IMR-90 (cell line): ENCODE measurements around the gene LAMC3. TPM values are rescaled to one million over a fixed set of nuclear protein-coding genes. Genes with fewer than 3 reads are reported as not detected.

Source experiments
- ATAC-seq: fragments of 200-7000 bp; cut with Tn5 transposase; 2 replicates; pipeline ENCODE4 v1.9.1; 2020; ENCODE audit warnings: low read depth, mild to moderate bottlenecking, moderate library complexity
- BruUV-seq: library from RNA; stranded (reverse); fragments of 400-500 nt; replicated peaks from 2 replicates; lab custom pipeline; 2021; lab: Mats Ljungman, UMichigan
- CTCF ChIA-PET: fragments of 300-600 bp; formaldehyde crosslinking; extraction: SDS; loops from one replicate; lab custom pipeline; 2021; ENCODE audit warnings: antibody characterized with exemption; lab: Yijun Ruan, JAX
- POLR2A ChIA-PET: fragments of 300-600 bp; sonication (Branson Sonifier 250); formaldehyde crosslinking; loops from one replicate; lab custom pipeline; 2022; ENCODE audit warnings: antibody characterized with exemption; ENCODE audit not compliant: unreplicated experiment; lab: Charles Lee
- DNase-seq: peaks from one replicate; pipeline ENCODE4 v3.0.0; 2013
- H2AFZ ChIP-seq: replicated peaks from 2 replicates; pipeline ENCODE3; 2013; ENCODE audit warnings: low read length, mild to moderate bottlenecking; ENCODE audit not compliant: poor library complexity
- H2AK5ac ChIP-seq: 2 replicates; pipeline ENCODE4 v1.6.1; 2013; ENCODE audit warnings: low read depth, low read length, inconsistent platforms
- H2AK9ac ChIP-seq: replicated peaks from 2 replicates; pipeline ENCODE3; 2013; ENCODE audit warnings: mild to moderate bottlenecking, low read depth, low read length, moderate library complexity; ENCODE audit not compliant: poor library complexity
- H2BK120ac ChIP-seq: 2 replicates; pipeline ENCODE4 v1.6.1; 2013; ENCODE audit warnings: low read depth, low read length, inconsistent platforms
- H2BK15ac ChIP-seq: 3 replicates; pipeline ENCODE4 v1.6.1; 2013; ENCODE audit warnings: low read depth, low read length, inconsistent platforms
- H2BK20ac ChIP-seq: 2 replicates; pipeline ENCODE4 v1.6.1; 2013; ENCODE audit warnings: low read depth, mild to moderate bottlenecking, inconsistent platforms, low read length, moderate library complexity
- H2BK5ac ChIP-seq: 2 replicates; pipeline ENCODE4 v1.6.1; 2013; ENCODE audit warnings: mild to moderate bottlenecking, low read depth, low read length, inconsistent platforms; ENCODE audit not compliant: poor library complexity, severe bottlenecking
- H3K14ac ChIP-seq: replicated peaks from 2 replicates; pipeline ENCODE4 v1.6.1; 2013; ENCODE audit warnings: low read depth, low read length, inconsistent platforms
- H3K18ac ChIP-seq: 2 replicates; pipeline ENCODE4 v1.6.1; 2013; ENCODE audit warnings: low read depth, low read length, control low read depth
- H3K23ac ChIP-seq: 2 replicates; pipeline ENCODE4 v1.6.1; 2013; ENCODE audit warnings: low read depth, low read length, inconsistent platforms
- H3K27ac ChIP-seq: 2 replicates; pipeline ENCODE4 v1.5.1; 2013; ENCODE audit warnings: mild to moderate bottlenecking, control low read depth, low read length; ENCODE audit not compliant: insufficient read depth
- H3K27me3 ChIP-seq: 2 replicates; pipeline ENCODE4 v1.6.1; 2013; ENCODE audit warnings: low read length; ENCODE audit not compliant: control insufficient read depth, insufficient read depth
- H3K36me3 ChIP-seq: 2 replicates; pipeline ENCODE4 v1.6.1; 2013; ENCODE audit warnings: low read length, mixed read lengths; ENCODE audit not compliant: control insufficient read depth, insufficient read depth
- H3K4ac ChIP-seq: 2 replicates; pipeline ENCODE4 v1.6.1; 2013; ENCODE audit warnings: low read depth, low read length, inconsistent platforms
- H3K4me1 ChIP-seq: 2 replicates; pipeline ENCODE4 v1.6.1; 2013; ENCODE audit warnings: low read length, mixed read lengths; ENCODE audit not compliant: control insufficient read depth, insufficient read depth
- H3K4me2 ChIP-seq: 2 replicates; pipeline ENCODE4 v1.6.1; 2013; ENCODE audit warnings: low read depth, mild to moderate bottlenecking, control low read depth, low read length, moderate library complexity
- H3K4me3 ChIP-seq: 2 replicates; pipeline ENCODE4 v1.5.1; 2013; ENCODE audit warnings: low read depth, mild to moderate bottlenecking, control low read depth, low read length, moderate library complexity; ENCODE audit not compliant: insufficient read depth
- H3K56ac ChIP-seq: 2 replicates; pipeline ENCODE4 v1.6.1; 2013; ENCODE audit warnings: low read length, inconsistent platforms; ENCODE audit not compliant: insufficient read depth; ENCODE audit errors: extremely low read depth
- H3K79me1 ChIP-seq, 2 experiments: 2 replicates each; pipeline ENCODE4 v1.6.1; 2013; ENCODE audit warnings: low read length in 2 of 2, inconsistent platforms in 1 of 2, low read depth in 1 of 2
- H3K9ac ChIP-seq: 2 replicates; pipeline ENCODE4 v1.6.1; 2013; ENCODE audit warnings: low read depth, low read length, control low read depth
- H3K9me1 ChIP-seq: 2 replicates; pipeline ENCODE4 v1.6.1; 2013; ENCODE audit warnings: low read length, inconsistent platforms; ENCODE audit not compliant: insufficient read depth
- H3K9me3 ChIP-seq: 2 replicates; pipeline ENCODE4 v1.6.1; 2013; ENCODE audit warnings: low read length; ENCODE audit not compliant: control insufficient read depth, insufficient read depth
- H4K20me1 ChIP-seq: 2 replicates; pipeline ENCODE4 v1.6.1; 2013; ENCODE audit warnings: low read length, inconsistent platforms; ENCODE audit not compliant: insufficient read depth
- H4K5ac ChIP-seq: 2 replicates; pipeline ENCODE4 v1.6.1; 2013; ENCODE audit warnings: mild to moderate bottlenecking, low read depth, low read length, control low read depth
- H4K8ac ChIP-seq, 2 experiments: 2 replicates each; pipeline ENCODE4 v1.6.1; 2013; ENCODE audit warnings: low read depth in 2 of 2, low read length in 2 of 2, control low read depth in 1 of 2, inconsistent platforms in 1 of 2
- H4K91ac ChIP-seq: 2 replicates; pipeline ENCODE4 v1.6.1; 2013; ENCODE audit warnings: low read depth, low read length, inconsistent platforms; ENCODE audit not compliant: insufficient read depth
- BHLHE40 ChIP-seq: fragments of 150-350 bp; IDR thresholded peaks from 2 replicates; pipeline ENCODE4 v1.6.1; 2016; ENCODE audit warnings: mild to moderate bottlenecking, low read depth, low read length
- CEBPB ChIP-seq: IDR thresholded peaks from 2 replicates; pipeline ENCODE4 v1.6.1; 2012; ENCODE audit warnings: low read depth, low read length, improper control_type of control experiment
- FOS ChIP-seq: fragments of 150-350 bp; IDR thresholded peaks from 2 replicates; pipeline ENCODE4 v1.6.1; 2016; ENCODE audit warnings: low read depth, low read length
- MAFK ChIP-seq: IDR thresholded peaks from 2 replicates; pipeline ENCODE4 v1.6.1; 2012; ENCODE audit warnings: low read depth, low read length, improper control_type of control experiment
- MAZ ChIP-seq: IDR thresholded peaks from 2 replicates; pipeline ENCODE4 v1.6.1; 2012; ENCODE audit warnings: low read depth, mild to moderate bottlenecking, low read length, improper control_type of control experiment, moderate library complexity, borderline replicate concordance
- NFE2L2 ChIP-seq: fragments of 150-350 bp; IDR thresholded peaks from 2 replicates; pipeline ENCODE4 v1.6.1; 2016; ENCODE audit warnings: low read depth, mild to moderate bottlenecking, low read length
- POLR2A ChIP-seq: IDR thresholded peaks from 2 replicates; pipeline ENCODE4 v1.6.1; 2012; ENCODE audit warnings: mild to moderate bottlenecking, low read depth, low read length
- RAD21 ChIP-seq: IDR thresholded peaks from 2 replicates; pipeline ENCODE4 v1.6.1; 2012; ENCODE audit warnings: low read length, improper control_type of control experiment
- RFX5 ChIP-seq: IDR thresholded peaks from 2 replicates; pipeline ENCODE4 v1.8.0; 2012; ENCODE audit warnings: low read depth, mild to moderate bottlenecking, low read length, moderate library complexity
- SMC3 ChIP-seq: fragments of 150-350 bp; IDR thresholded peaks from 2 replicates; pipeline ENCODE4 v1.6.1; 2016; ENCODE audit warnings: low read depth, mild to moderate bottlenecking, antibody characterized with exemption, low read length, moderate library complexity
- WGBS, 2 experiments: methylation state at CpG; one replicate each; pipeline versions ENCODE4 v1.1.5 to v1.1.7; 2013; ENCODE audit warnings: missing lambda C conversion rate in 2 of 2; ENCODE audit not compliant: insufficient read length in 1 of 2; ENCODE audit errors: extremely low coverage in 2 of 2; 5-methylcytosine and 5-hydroxymethylcytosine counted together
- dilution Hi-C: fragments of 300-500 bp; cut with HindIII; formaldehyde crosslinking; loops from one replicate; pipeline ENCODE4 v1.14.3; 2018; ENCODE audit warnings: low sequenced_read_pairs; ENCODE audit not compliant: unreplicated experiment
- in situ Hi-C: fragments of 300-500 bp; cut with MboI; formaldehyde crosslinking; loops from 3 replicates; pipeline ENCODE4 v1.14.3; 2019; ENCODE audit warnings: low sequenced_read_pairs, inconsistent platforms, mixed read lengths
- intact Hi-C: fragments of 100-400 bp; cut with micrococcal nuclease; formaldehyde crosslinking; loops from 2 replicates; pipeline ENCODE4 v1.10.0; 2022
- polyA plus RNA-seq, 3 experiments: library from polyadenylated mRNA; depleted of rRNA; stranded (reverse); fragments of >200 nt; gene quantifications; 2 replicates each; pipeline ENCODE4 v1.2.3, GENCODE V29; 2012; ENCODE audit warnings: low replicate concordance in 1 of 3
- total RNA-seq: library from RNA; depleted of rRNA; stranded (reverse); fragments of >200 nt; gene quantifications from 2 replicates; pipeline ENCODE4 v1.2.3, GENCODE V29; 2012
- TF ChIP-seq, protein P1 (sequence below): fragments of 150-350 bp; IDR thresholded peaks from 2 replicates; pipeline ENCODE4 v1.6.1; 2016; ENCODE audit warnings: low read depth, mild to moderate bottlenecking, low read length, moderate library complexity, borderline replicate concordance
- TF ChIP-seq, protein P2 (sequence below): conservative IDR thresholded peaks from 2 replicates; pipeline ENCODE4 v1.5.1; 2012; ENCODE audit warnings: mild to moderate bottlenecking, low read depth, low read length, improper control_type of control experiment

Gene LAMC3
- total and polyA plus RNA-seq, 2 of the 4 experiments (the other 2 are of a cell fraction), result not detected

DNA sequence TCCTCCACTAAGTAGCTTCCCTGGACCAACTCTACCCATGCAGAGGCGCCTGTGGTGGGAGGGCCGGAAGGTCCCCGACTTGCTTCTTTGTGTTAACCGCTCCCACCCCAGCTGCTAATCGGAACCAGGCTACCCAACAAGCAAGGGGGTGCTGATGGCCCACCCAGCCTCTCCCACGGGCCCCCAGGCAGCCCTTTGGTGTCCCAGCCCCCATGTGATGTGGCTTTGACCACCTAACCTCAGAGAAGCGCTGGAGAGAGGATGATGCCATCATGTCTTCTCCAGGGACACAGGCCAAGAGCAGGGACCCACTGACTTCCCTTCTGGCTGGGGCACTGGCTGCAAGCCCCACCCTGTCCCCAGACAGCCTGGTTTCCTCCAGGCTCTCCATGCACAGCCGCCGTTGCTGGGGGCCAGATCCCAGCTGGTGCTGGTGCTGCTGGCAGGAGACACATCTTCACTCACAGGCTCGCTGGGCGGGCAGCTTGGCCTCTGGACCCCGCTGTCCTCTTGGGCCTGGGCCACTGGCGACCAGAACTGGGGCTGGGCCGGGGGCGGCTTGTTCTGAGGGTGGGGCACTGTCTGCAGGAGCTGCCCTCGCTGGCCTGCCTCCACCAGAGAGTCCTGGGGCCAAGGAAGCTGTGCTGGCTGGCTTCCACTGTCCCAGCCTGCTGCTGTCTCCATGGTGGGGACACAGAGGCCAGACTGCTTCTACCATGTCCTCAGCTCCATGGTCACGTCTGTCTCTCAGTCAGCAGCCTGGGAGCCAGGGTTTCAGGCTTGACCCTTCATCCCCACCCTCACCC is 27.8 kb downstream of the LAMC3 start:
- in situ Hi-C loops (no loop called here), dilution Hi-C loops (no loop called here), intact Hi-C loops (no loop called here)
- H3K23ac ChIP-seq, result no peak overlapping the region
- H2BK120ac ChIP-seq, result no peak overlapping the region
- no peak overlapping the region for H3K14ac ChIP-seq
- no peaks in the 10 kb centered on the region for H3K9me1 ChIP-seq
- H4K5ac ChIP-seq, result no peak overlapping the region
- ChIA-PET POLR2A (no interaction called here), CTCF (interaction anchor here (0.5 to 2.1 kb wide), 5 partner anchors 9 to 336 kb away, joined by 3 to 4 read pairs (median 3); no protein-coding TSS in a partner anchor)
- H3K27ac ChIP-seq, result no peak overlapping the region
- peak; percentile 24 for ATAC-seq
- no peak overlapping the region for H3K4me3 ChIP-seq
- no peak overlapping the region for H2AK5ac ChIP-seq
- H3K36me3 ChIP-seq, result no peaks in the 10 kb centered on the region
- H3K18ac ChIP-seq, result no peak overlapping the region
- no peak overlapping the region for H3K56ac ChIP-seq
- H2BK5ac ChIP-seq, result no peak overlapping the region
- no peak overlapping the region for H2BK20ac ChIP-seq
- no peaks in the 10 kb centered on the region for H3K79me1 ChIP-seq
- H2AK9ac ChIP-seq, result no peak overlapping the region
- no peaks in the 10 kb centered on the region for H3K4me1 ChIP-seq
- peak overlapping the region; percentile 63 for H2AFZ ChIP-seq
- H3K9ac ChIP-seq, result no peak overlapping the region
- WGBS, 2 experiments, result 24% methylated on average over 6 of the region's 17 CpGs; no CpG with 5 or more reads in 1 of the 2 experiments
- no peaks in the 10 kb centered on the region for H3K9me3 ChIP-seq
- no peak overlapping the region for H2BK15ac ChIP-seq
- DNase-seq, result no peak
- H3K4me2 ChIP-seq, result no peak overlapping the region
- H4K20me1 ChIP-seq, result no peaks in the 10 kb centered on the region
- H4K8ac ChIP-seq, result no peak overlapping the region
- BruUV-seq, result no TSS peak
- peaks cover 49% of the 10 kb centered on the region for H3K27me3 ChIP-seq
- no peak overlapping the region for H4K91ac ChIP-seq
- no peak overlapping the region for H3K4ac ChIP-seq
- TF ChIP-seq CEBPB (no peak), MAZ (no peak), NFE2L2 (no peak), POLR2A (no peak), MAFK (no peak), SMC3 (no peak), RFX5 (no peak), FOS (no peak), RAD21 (no peak), BHLHE40 (no peak)
- TF ChIP-seq, protein P1, sequence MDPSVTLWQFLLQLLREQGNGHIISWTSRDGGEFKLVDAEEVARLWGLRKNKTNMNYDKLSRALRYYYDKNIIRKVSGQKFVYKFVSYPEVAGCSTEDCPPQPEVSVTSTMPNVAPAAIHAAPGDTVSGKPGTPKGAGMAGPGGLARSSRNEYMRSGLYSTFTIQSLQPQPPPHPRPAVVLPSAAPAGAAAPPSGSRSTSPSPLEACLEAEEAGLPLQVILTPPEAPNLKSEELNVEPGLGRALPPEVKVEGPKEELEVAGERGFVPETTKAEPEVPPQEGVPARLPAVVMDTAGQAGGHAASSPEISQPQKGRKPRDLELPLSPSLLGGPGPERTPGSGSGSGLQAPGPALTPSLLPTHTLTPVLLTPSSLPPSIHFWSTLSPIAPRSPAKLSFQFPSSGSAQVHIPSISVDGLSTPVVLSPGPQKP, result no peak
- TF ChIP-seq, protein P2, sequence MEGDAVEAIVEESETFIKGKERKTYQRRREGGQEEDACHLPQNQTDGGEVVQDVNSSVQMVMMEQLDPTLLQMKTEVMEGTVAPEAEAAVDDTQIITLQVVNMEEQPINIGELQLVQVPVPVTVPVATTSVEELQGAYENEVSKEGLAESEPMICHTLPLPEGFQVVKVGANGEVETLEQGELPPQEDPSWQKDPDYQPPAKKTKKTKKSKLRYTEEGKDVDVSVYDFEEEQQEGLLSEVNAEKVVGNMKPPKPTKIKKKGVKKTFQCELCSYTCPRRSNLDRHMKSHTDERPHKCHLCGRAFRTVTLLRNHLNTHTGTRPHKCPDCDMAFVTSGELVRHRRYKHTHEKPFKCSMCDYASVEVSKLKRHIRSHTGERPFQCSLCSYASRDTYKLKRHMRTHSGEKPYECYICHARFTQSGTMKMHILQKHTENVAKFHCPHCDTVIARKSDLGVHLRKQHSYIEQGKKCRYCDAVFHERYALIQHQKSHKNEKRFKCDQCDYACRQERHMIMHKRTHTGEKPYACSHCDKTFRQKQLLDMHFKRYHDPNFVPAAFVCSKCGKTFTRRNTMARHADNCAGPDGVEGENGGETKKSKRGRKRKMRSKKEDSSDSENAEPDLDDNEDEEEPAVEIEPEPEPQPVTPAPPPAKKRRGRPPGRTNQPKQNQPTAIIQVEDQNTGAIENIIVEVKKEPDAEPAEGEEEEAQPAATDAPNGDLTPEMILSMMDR, result no peak
